ENCODE measurements around the gene FADD.
A peak's percentile ranks its signal among the peaks of the same experiment; 100 is the strongest.

FADD gene

GRCh38 chr11:70230151-70230839 lies 27.2 kb downstream of the FADD start:
- Histone ChIP-seq H3K27me3 (ENCODE audit: insufficient read depth, poor library complexity, severe bottlenecking) (no peaks in the 10 kb centered on the region), H3K36me3 (ENCODE audit: low read depth) (no peaks in the 10 kb centered on the region), H3K4me1 (ENCODE audit: insufficient read depth, poor library complexity, severe bottlenecking) (peaks cover 5% of the 10 kb centered on the region), H3K9me3 (ENCODE audit: severe bottlenecking) (no peaks in the 10 kb centered on the region), H3K27ac (ENCODE audit: poor library complexity, severe bottlenecking) (no peak overlapping the region), H3K4me3 (ENCODE audit: severe bottlenecking) (no peak overlapping the region)
- no peak for TF ChIP-seq CTCF (IDR thresholded peaks at IDR 0.05; ENCODE audit: poor library complexity, severe bottlenecking)
- ATAC-seq (ENCODE audit: low read depth) (no peak), DNase-seq (ENCODE audit: low spot score) (no peak)

GRCh38 chr11:70230840-70231710 lies 28.0 kb downstream of the FADD start:
- no peak for TF ChIP-seq CTCF (IDR thresholded peaks at IDR 0.05; ENCODE audit: poor library complexity, severe bottlenecking)
- DNase-seq (ENCODE audit: low spot score) (no peak), ATAC-seq (ENCODE audit: low read depth) (no peak)
- Histone ChIP-seq H3K9me3 (ENCODE audit: severe bottlenecking) (no peaks in the 10 kb centered on the region), H3K4me1 (ENCODE audit: insufficient read depth, poor library complexity, severe bottlenecking) (peaks cover 5% of the 10 kb centered on the region), H3K4me3 (ENCODE audit: severe bottlenecking) (no peak overlapping the region), H3K27me3 (ENCODE audit: insufficient read depth, poor library complexity, severe bottlenecking) (no peaks in the 10 kb centered on the region), H3K27ac (ENCODE audit: poor library complexity, severe bottlenecking) (no peak overlapping the region), H3K36me3 (ENCODE audit: low read depth) (no peaks in the 10 kb centered on the region)

DNA sequence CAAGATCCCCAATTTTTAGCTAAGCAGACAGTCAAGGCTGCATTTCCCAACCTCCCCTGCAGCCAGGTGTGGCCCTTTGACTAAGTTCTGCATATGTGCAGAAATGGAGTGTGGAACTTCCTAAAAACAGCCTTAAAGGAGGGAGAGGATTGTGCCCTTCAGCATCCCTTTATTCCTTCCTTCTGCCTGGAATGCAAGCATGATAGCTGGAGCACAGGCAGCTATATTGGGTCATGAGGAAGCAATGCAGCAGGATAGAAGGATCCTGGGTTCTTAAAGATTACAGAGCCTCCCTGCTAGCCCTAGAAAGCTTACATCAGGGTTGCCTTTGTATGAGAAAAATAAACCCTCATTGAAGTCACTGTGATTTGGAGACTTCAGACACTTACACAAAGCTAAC lies 29.9 kb downstream of the FADD start:
- H3K27ac ChIP-seq (ENCODE audit: poor library complexity, severe bottlenecking), result peak overlapping the region; percentile 41
- H3K4me1 ChIP-seq (ENCODE audit: insufficient read depth, poor library complexity, severe bottlenecking), result peaks cover 5% of the 10 kb centered on the region
- H3K27me3 ChIP-seq (ENCODE audit: insufficient read depth, poor library complexity, severe bottlenecking), result no peaks in the 10 kb centered on the region
- H3K36me3 ChIP-seq (ENCODE audit: low read depth), result no peaks in the 10 kb centered on the region
- DNase-seq (ENCODE audit: low spot score) (no peak), ATAC-seq (ENCODE audit: low read depth) (peak; percentile 6; the same call in 2 of the 3 replicates)
- no peak overlapping the region for H3K4me3 ChIP-seq (ENCODE audit: severe bottlenecking)
- TF ChIP-seq CTCF (IDR thresholded peaks at IDR 0.05; ENCODE audit: poor library complexity, severe bottlenecking), result no peak
- H3K9me3 ChIP-seq (ENCODE audit: severe bottlenecking), result no peaks in the 10 kb centered on the region

- H3K27me3 ChIP-seq (ENCODE audit: insufficient read depth, poor library complexity, severe bottlenecking), result no peaks in the 10 kb centered on the region
- no peak overlapping the region for H3K4me3 ChIP-seq (ENCODE audit: severe bottlenecking)
Observed at GRCh38 chr11:70233511-70233934, 30.4 kb downstream of the FADD start.

More at GRCh38 chr11:70233511-70233934, 30.4 kb downstream of the FADD start:
- H3K27ac ChIP-seq (ENCODE audit: poor library complexity, severe bottlenecking), result peak overlapping the region; percentile 41
- TF ChIP-seq CTCF (IDR thresholded peaks at IDR 0.05; ENCODE audit: poor library complexity, severe bottlenecking), result no peak
- H3K9me3 ChIP-seq (ENCODE audit: severe bottlenecking), result no peaks in the 10 kb centered on the region
- H3K4me1 ChIP-seq (ENCODE audit: insufficient read depth, poor library complexity, severe bottlenecking), result peaks cover 5% of the 10 kb centered on the region
- no peaks in the 10 kb centered on the region for H3K36me3 ChIP-seq (ENCODE audit: low read depth)
- DNase-seq (ENCODE audit: low spot score) (peak; percentile 94), ATAC-seq (ENCODE audit: low read depth) (peak; percentile 98)

Measured in RWPE2 (cell line).